ENCODE results near the gene ZMIZ1.

DNA sequence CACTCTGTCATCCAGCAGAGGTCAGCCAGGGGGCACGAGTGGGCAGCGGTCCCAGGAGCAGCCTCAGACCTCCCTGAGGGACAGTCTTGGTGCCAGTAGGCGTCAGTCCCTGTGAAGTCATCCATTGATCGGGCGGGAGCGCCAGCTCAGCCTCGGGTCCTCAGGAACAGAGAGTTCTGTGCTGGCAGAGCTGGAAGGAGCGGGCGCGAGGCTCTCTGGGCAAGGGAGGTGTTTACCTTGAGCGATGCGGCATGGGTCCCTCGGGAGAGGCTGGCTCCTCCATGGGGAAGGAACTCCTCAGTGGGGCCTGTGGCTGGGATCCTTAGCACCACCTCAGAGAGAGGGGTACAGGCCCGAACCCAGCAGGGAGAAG lies 177.4 kb downstream of the ZMIZ1 start:
- TF ChIP-seq, protein P1, sequence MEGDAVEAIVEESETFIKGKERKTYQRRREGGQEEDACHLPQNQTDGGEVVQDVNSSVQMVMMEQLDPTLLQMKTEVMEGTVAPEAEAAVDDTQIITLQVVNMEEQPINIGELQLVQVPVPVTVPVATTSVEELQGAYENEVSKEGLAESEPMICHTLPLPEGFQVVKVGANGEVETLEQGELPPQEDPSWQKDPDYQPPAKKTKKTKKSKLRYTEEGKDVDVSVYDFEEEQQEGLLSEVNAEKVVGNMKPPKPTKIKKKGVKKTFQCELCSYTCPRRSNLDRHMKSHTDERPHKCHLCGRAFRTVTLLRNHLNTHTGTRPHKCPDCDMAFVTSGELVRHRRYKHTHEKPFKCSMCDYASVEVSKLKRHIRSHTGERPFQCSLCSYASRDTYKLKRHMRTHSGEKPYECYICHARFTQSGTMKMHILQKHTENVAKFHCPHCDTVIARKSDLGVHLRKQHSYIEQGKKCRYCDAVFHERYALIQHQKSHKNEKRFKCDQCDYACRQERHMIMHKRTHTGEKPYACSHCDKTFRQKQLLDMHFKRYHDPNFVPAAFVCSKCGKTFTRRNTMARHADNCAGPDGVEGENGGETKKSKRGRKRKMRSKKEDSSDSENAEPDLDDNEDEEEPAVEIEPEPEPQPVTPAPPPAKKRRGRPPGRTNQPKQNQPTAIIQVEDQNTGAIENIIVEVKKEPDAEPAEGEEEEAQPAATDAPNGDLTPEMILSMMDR (IDR thresholded peaks at IDR 0.05) = no peak
- TF ChIP-seq EP300 (IDR thresholded peaks at IDR 0.05) = peak in 2 of 4 donors; percentile 30 to 73
